GM18858 (cell line): ENCODE results near the gene PRSS36.

Source experiments
- ATAC-seq: cut with Tn5 transposase; IDR thresholded peaks from one replicate; pipeline ENCODE4 v1.9.1; 2021; ENCODE audit not compliant: unreplicated experiment

Gene PRSS36

GRCh38 chr16:31128711-31129567 is 20.9 kb downstream of the PRSS36 start:
- ATAC-seq: no peak

GRCh38 chr16:31127182-31127581 is 22.7 kb downstream of the PRSS36 start:
- no peak for ATAC-seq

GRCh38 chr16:31125844-31126243 is 24.0 kb downstream of the PRSS36 start:
- ATAC-seq: no peak

- no peak for ATAC-seq
These were observed 29.7 kb downstream of the PRSS36 start for GRCh38 chr16:31120129-31120528.

GRCh38 chr16:31118223-31119155 is 31.4 kb downstream of the PRSS36 start:
- no peak for ATAC-seq

- peak; percentile 80 for ATAC-seq
These were observed 32.3 kb downstream of the PRSS36 start, which contains the start of gene KAT8 for GRCh38 chr16:31117384-31118222. KAT8 (plus strand) TSS chr16:31117664; CDS start chr16:31117682, 18 bp downstream.

- no peak for ATAC-seq
These were observed 35.4 kb downstream of the PRSS36 start for GRCh38 chr16:31114468-31114867.

- no peak for ATAC-seq
These were observed 36.4 kb downstream of the PRSS36 start for GRCh38 chr16:31113121-31114120.

- no peak for ATAC-seq
These were observed 37.2 kb downstream of the PRSS36 start for GRCh38 chr16:31112711-31113110.

- no peak for ATAC-seq
These were observed 37.9 kb downstream of the PRSS36 start for GRCh38 chr16:31111881-31112466.

GRCh38 chr16:31110106-31111034 is 39.5 kb downstream of the PRSS36 start:
- no peak for ATAC-seq

- ATAC-seq: no peak
These were observed 40.2 kb downstream of the PRSS36 start for GRCh38 chr16:31109622-31110021.

GRCh38 chr16:31108794-31109558 is 40.9 kb downstream of the PRSS36 start:
- ATAC-seq: no peak

- ATAC-seq: peak; percentile 68
These were observed 41.7 kb downstream of the PRSS36 start, which contains the start of gene BCKDK for GRCh38 chr16:31108035-31108793. BCKDK (plus strand) TSS chr16:31108386; CDS start chr16:31109224, 838 bp downstream.

- peak; percentile 61 for ATAC-seq
These were observed 42.4 kb downstream of the PRSS36 start for GRCh38 chr16:31107465-31107867.
